NOMO-1 (cell line): ENCODE results near the gene ADAM8.
"Not testable (repeated sequence)": the region's sequence is repeated elsewhere in the genome, so short reads cannot be mapped to it uniquely, and the experiment has no call there.

Experiments used
- DNase-seq, 2 experiments: peaks; one replicate each; lab custom pipeline; 2025; ENCODE audit not compliant: unreplicated experiment in 2 of 2; lab: John Stamatoyannopoulos, UW

ADAM8 gene

DNA sequence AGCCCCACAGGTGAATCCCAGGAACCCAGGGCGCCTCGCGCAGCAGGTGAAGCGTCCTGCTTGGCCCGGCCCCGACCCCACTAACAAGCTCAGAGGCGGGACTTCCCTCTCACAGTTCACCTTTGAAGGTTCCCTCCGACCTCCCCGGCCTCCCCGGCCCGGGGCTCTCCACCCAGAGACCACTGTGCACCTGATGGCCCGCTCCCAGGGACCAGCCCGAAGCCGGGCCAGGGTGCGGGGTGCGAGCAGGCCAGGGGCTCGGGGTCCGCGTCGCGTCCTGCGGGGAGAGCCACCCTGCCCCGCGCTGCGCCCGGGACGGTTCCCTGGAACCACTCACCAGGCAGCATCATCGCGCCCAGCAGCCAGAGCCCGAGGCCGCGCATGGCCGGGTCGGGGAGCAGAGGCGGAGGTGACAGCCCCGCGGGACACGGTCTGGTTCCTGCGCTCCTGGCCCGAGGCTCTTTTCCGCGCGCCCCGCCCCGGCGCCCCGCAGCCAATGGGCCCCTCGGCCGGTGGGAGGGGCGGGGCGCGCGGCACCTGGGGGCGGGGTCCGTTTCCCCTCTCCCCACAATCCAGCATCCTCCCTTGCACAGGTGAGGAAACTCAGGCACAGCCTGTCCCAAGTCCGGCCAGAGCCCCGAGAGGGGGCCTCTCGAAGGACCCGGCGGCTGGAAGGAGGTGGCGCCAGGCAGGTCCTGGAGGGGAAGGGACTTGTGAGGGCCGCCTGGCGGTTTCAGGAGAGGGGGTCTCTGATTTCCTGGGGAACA lies at the start of gene ADAM8:
Gene ADAM8 (minus strand): TSS at position 434 of the 767 bp plus-strand sequence. CDS start 51 bp downstream, at position 383.
- peak in 1 of 2 experiments; percentile 17 for DNase-seq

DNA sequence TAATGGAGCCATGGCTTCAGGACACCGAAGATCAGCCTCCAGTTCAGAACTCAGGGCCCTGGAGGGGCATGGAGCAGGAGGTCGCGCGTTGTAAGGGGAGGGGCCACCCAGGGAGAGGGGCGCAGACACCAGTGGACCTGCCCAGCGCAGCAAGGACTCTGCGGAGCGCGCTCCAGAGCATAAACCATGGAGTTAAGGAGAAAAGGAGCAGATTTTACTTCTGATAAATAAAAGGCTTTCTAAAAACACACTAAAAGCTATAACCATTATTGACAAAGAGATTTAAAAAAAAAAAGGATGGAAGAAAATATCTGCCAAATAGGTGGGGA lies 49.5 kb upstream of the ADAM8 start:
- DNase-seq = no peak

DNA sequence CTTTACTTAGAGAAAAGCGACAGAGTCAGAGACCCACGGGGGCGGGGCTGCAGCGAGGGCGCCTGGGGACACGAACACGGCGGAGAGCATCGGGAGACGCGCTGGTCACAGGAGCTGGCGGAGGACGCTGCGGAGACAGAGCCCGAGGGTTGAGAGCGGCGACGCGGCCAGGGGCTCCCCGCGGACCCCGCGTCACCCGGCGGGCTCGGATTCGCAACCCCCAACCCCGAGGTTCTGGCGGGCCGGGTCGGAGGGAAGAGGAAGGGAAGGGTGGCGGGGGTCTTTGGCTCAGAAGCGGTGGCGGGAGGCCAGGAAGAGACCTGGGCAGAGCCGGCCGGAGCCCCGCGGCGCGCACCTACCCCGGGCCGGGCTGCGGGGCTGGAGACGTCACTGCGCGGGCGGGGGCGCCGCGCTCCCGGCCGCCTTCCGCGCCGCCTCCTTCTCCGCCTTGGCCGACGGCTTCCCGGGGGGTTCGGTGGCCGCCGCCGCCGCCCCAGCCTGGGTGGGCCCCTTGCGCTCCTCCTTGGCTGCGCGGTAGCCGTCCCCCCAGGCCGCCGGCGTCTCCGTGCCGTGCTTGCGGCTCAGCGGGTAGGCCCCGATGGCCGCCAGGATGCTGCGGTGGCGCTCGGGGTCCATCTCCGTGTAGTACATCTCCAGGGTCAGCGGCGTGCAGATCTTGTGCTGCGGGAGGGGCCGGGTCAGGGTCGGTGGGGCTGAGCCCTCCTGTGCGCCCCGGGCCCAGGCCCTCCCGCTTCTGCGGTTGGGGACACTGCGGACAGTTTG lies 49.0 kb upstream of the ADAM8 start:
- no peak for DNase-seq

DNA sequence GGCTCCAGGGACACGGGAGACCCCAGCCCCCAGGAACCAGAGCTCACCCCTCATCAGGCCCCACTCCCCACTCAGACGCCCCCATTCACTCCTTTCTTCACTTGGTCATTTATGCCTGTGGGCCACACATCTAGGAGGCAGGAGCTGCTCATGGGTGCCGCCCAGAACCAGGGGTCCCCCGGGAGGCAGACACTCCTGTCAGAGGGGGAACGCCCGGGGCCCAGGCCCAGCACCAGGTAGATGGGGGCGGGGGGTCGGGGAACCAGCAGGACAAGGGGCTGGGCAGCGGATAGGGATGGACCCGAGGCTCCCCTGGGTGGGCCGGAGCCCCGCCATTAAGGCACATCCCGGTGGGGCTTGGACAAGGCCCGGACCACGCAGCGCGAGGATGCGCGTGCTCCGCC lies 48.2 kb upstream of the ADAM8 start:
- no peak for DNase-seq

DNA sequence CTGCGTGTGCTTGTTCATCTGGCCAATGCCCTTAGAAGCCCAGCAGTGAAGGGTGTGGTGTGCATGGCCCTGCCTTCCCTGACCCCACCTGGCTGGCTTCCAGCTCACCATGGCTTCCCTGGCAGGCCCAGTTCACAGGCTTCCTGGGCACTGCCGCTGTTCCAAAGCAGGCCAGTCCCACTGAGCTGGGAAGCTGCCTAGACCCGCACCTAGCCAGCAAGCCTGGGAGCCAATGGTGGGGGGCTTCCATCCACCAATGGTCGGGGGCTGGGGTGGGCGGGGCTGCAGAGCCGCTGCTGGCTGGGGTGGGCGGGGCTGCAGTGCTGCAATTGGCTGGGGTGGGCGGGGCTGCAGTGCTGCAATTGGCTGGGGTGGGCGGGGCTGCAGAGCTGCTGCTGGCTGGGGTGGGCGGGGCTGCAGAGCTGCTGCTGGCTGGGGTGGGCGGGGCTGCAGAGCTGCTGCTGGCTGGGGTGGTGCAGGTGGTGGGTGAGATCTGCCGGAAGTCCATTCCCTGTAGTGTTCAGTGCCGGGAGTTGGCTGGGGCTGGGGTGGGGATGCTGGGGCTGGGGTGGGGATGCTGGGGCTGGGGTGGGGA lies 47.6 kb upstream of the ADAM8 start:
- DNase-seq = no peak

DNA sequence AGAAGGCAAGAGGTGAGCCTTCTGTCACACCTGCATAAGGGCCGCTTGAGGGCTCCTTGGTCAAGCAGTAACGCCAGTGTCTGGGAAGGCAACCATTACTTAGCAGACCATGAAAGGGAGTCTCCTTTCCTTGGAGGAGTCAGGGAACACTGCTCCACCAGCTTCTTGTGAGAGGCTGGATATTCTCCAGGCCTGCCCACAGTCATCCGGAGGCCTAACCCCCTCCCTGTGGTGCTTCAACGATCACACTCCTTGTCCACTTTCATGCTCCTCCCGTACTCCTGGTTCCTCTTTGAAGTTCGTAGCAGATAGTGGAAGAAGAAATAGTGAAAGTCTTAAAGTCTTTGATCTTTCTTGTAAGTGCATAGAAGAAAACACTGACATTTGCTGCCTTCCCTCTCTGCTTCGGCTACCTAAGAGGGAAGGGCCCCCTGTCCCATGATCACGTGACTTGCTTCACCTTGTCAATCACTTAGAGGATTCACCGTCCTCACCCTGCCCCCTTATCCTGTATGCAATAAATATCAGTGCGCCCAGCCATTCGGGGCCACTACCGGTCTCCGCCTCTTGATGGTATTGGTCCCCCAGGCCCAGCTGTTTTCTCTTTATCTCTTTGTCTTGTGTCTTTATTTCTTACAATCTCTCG lies 45.5 kb upstream of the ADAM8 start:
- DNase-seq = not testable (repeated sequence)

DNA sequence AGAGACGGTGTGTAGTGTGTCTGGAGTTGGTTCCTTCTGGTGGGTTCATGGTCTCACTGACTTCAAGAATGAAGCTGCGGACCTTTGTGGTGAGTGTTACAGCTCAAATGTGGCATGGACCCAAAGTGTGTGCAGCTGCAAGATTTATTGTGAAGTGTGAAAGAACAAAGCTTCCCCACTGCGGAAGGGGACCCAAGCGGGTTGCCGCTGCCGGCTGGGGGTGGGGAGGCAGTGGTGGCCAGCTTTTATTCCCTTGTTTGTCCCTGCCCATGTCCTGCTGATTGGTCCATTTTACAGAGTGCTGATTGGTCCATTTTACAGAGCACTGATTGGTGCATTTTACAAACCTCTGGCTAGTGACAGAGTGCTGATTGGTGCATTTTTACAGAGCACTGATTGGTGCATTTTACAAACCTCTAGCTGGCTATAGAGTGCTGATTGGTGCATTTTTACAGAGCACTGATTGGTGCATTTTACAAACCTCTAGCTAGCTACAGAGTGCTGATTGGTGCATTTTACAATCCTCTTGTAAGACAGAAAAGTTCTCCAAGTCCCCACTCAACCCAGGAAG lies 44.3 kb upstream of the ADAM8 start:
- DNase-seq = not testable (repeated sequence)

DNA sequence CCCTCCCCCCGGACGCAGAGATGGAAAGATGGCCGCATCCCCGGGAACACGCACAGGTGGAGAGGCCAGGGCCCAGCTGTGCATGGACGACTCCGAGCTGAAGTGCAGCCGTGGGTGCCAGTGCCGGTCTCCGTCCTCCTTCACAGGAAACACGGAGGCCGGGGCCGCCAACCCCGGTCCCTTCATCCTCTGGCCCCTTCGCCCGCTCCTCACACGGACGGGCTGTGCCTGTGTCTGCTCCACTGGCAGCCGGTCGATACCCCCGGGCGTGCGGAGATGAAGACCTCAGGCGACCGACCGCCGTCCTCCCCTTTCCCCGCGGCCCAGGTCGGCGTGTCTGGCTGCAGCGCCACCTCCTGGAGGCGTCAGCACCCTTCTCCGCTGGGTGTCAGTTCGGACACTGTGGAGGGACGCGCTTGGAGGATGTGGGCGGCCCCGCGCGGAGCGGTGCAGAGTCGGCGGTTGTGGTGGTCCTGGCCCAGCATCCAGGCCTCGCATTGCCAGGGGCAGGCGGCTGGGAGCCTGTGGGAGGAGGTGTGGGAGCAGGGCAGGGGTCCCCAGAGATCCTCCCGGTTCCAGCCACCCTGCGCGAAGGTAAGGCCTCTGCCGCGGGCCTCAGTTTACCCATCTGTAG lies 41.9 kb upstream of the ADAM8 start:
- peak; percentile 57 to 61 for DNase-seq

DNA sequence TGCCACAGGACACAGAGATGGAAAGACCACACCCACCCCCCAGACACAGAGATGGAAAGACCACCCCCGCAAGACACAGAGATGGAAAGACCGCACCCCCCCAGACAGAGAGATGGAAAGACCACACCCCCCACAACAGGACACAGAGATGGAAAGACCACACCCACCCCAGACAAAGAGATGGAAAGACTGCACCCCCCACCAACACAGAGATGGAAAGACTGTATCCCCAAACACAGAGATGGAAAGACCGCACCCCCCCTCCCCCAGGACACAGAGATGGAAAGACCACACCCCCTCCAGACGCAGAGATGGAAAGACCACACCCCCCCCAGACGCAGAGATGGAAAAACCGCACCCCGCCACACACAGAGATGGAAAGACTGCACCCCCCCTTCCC lies 40.1 kb upstream of the ADAM8 start:
- no peak for DNase-seq

DNA sequence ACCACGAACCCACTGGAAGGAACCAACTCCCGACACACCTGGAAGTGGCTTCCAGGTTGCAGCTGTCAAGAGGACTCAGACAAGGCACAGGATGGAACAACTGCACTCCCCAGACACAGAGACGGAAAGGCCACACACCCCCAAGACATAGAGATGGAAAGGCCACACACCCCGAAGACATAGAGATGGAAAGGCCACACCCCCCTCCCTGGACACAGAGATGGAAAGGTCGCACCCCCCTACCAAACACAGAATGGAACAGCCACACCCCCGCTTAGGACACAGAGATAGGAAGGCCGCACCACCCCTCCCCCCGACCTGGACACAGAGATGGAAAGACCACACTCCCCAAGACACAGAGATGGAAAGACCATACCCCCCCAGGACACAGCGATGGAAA lies 39.6 kb upstream of the ADAM8 start:
- DNase-seq = no peak

DNA sequence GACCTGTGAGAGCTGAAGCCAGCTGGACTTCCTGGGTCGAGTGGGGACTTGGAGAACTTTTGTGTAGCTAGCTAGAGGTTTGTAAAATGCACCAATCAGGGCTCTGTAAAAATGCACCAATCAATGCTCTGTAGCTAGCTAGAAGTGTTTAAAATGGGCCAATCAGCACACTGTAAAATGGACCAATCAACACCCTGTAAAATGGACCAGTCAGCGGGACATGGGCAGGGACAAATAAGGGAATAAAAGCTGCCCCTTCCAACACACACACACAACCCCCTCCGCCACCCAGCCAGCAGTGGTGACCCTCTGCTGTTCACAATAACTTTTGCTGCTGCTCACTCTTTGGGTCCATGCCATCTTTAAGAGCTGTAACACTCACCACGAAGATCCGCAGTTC lies 39.2 kb upstream of the ADAM8 start:
- DNase-seq = no peak

DNA sequence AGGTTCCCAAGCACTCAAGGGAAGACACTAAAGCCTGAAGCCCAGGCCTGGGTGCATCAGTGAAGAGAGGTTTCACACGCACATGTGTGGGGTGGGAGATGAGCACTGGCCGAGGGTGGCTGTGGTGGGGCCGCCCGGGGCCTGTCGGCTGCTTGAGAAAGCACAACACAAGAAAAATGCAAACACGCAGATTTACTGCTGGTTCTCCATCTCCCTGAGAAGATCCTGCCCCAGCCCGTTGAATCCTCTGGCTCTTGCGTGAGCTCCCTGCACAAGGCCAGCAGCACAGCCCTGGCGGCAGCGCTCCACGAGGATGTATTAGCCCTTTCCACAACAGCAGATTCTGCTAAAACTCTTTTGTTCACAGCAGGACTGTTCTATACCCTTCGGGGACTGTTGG lies 38.2 kb upstream of the ADAM8 start:
- DNase-seq = no peak

DNA sequence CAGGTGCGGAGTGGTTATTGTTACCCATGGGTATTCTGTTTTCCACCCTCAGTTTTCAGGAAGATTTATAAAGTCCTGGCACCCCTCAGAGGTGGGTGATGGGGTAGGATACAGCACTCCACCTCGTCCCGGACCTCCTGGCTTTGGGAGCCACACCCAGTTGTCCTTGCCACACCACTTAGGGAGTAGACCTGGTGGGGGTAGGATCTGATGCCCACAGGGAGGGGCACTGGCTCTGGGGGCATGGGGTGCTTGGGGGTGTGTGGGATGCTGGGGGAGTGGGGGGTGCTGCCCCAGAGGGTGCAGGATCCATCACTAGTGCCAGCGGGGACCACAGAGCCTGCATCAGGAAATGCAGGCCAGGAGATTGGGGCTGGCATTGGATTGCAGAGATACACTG lies 36.5 kb upstream of the ADAM8 start:
- DNase-seq = no peak

DNA sequence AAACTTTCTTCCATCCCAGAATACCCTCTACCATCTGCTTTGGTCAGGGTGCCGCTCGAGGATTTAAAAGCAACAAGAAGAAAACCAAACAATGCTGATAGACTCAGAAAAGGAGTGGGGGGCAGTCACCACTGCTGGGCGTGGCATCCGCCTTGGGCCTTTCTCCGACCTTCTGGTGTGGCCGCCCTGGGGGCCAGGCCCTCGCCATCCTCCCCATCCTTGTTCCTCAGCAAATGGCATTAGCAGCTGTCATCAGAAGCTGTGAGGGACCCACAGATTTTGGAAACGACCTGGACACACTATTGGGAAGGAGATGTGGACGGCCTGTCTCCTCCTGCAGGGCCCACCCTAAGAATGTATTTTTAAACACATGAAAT lies 36.1 kb upstream of the ADAM8 start:
- DNase-seq = no peak

DNA sequence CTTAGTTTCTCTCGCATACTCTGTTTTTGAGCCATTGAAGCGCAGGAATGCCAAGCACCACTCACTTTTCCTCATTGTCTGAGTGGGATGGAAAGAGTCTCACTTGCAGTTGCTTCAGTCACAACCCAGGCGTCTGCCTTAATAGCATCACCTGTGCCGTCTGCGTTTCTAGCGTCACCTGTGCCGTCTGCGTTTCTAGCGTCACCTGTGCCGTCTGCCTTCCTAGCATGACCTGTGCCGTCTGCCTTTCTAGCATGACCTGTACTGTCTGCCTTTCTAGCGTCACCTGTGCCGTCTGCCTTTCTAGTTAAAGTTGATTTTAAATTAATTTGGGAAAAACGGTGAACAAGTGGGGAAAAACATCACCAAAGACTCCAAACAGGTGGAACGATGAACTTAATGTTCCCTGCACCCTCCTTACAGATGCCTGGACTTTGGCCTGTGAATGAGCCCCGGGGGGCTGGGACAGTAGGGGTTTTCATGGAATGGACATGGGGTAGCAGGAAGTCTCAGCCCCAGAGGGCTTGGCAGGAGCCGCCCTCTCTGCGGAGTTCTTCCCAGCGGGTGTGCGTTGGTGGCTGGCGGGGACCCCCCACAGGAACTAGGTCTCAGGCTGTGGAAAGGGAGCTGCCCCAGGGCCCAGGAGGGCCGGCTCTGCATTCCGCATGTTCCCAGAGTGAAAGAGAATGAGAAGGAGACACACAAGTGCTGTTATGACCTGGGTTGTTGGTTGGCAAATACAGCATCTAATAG lies 35.5 kb upstream of the ADAM8 start:
- no peak for DNase-seq

DNA sequence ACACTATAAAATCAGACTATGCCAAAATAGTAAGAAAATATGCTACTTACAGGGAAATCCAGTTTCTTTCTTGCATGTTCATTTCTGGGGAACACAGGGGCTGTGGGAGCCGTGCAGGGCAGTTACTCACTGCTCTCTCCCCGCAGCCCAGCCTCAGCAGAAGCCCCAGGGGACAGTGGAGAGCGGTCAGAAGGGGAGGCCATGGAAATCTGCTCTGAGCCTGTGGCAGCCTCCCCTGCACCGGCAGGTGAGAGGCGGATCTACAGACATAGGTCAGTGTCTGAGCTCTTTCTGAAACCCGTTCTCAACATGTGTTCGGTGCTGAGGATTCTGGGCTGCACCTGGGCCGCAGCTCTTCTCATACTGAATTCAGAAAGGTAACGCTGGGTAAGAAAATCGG lies 34.9 kb upstream of the ADAM8 start:
- no peak for DNase-seq

DNA sequence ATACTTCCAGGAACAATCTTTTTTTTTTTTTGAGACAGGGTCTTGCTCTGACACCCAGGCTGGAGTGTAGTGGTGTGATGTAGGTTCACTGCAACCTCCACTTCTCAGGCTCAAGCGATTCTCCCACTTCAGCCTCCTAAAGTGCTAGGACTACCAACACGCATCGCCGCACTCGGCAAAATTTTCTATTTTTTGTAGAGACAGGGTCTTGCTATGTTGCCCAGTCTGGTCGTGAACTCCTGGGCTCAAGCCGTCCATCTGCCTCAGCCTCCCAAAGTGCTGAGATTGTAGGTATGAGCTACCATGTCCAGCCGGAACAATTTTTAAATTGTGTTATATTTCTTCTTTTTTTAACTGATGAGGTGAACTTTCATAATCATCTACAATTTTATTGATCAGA lies 34.1 kb upstream of the ADAM8 start:
- DNase-seq = no peak

DNA sequence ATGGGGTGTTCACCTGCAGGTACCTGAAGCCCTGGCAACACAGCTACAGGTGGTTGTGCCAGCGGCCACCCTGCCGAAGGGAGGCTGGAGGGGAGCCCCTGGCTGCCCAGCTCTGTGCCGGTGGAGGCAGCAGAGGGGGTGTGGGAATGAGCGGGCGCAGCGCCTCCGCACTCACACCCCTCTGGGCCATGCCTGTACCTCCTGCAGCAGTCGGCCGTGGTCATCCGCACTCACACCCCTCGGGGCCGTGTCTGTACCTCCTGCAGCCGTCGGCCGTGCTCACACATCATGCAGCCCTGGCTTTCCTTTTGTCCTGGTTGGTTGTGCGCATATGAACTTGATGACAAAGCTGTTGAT lies 33.7 kb upstream of the ADAM8 start:
- DNase-seq = no peak

DNA sequence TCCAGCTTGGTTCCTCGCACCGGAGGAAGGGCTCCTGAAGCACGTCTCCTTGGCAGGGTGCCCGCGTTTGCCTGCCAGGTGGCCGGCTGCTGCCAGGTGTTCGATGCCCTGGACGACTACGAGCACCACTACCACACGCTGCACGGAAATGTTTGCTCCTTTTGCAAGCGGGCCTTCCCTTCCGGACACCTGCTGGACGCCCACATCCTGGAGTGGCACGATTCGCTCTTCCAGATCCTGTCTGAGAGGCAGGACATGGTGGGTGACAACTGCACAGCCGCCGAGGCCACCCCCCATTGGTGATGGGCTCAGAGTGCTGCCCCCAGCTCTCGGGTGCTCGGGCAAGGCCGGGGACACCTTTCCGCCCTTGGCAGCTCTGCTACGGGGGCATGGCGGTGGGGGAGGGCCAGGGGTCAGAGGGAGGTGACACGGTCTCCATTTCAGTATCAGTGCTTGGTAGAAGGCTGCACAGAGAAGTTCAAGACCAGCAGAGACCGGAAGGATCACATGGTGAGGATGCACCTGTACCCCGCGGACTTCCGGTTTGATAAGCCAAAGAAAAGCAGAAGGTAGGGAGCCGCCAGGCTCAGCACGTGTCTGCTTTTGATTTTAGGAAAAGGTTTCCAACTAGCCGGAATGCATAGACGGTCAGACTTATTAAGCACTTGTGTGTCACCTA lies 33.2 kb upstream of the ADAM8 start:
- no peak for DNase-seq
